NB4 (cell line): ENCODE results near the gene CNTN5.

ENCODE experiments used
- MYC ChIP-seq: IDR thresholded peaks from 2 replicates; pipeline ENCODE4 v1.6.1; 2011; ENCODE audit warnings: low read depth, low read length
- POLR2A ChIP-seq: IDR thresholded peaks from 2 replicates; pipeline ENCODE4 v1.6.1; 2011; ENCODE audit warnings: mild to moderate bottlenecking; ENCODE audit not compliant: insufficient read length; ENCODE audit errors: extremely low read depth
- TF ChIP-seq, protein P1 (sequence below): IDR thresholded peaks from one replicate; pipeline ENCODE4 v1.5.1; 2012; ENCODE audit warnings: low read depth, low read length

DNA sequence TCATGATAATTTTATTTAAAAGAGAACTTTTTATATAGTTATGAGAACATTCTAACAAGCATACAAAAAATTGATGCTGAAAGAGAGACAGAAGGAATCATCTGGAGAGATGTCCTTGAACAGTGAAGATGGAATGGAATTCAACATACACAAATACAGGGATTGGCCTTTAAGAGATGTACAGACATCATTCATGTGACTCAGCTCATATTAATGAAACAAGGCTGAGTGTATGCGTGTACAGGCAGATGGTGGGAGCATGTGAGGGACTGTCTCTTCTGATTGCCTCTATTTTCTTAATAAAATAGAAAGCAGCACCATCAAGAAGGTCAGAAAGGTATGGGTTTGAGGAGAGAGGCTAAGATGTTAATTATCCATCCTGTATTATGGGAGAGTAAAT lies 793.3 kb downstream of the CNTN5 start:
- TF ChIP-seq, protein P1, sequence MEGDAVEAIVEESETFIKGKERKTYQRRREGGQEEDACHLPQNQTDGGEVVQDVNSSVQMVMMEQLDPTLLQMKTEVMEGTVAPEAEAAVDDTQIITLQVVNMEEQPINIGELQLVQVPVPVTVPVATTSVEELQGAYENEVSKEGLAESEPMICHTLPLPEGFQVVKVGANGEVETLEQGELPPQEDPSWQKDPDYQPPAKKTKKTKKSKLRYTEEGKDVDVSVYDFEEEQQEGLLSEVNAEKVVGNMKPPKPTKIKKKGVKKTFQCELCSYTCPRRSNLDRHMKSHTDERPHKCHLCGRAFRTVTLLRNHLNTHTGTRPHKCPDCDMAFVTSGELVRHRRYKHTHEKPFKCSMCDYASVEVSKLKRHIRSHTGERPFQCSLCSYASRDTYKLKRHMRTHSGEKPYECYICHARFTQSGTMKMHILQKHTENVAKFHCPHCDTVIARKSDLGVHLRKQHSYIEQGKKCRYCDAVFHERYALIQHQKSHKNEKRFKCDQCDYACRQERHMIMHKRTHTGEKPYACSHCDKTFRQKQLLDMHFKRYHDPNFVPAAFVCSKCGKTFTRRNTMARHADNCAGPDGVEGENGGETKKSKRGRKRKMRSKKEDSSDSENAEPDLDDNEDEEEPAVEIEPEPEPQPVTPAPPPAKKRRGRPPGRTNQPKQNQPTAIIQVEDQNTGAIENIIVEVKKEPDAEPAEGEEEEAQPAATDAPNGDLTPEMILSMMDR = no peak
- TF ChIP-seq MYC (no peak), POLR2A (no peak)
